DOHH2 (cell line): ENCODE data around the gene TPSAB1.
"Not testable (repeated sequence)": the region's sequence is repeated elsewhere in the genome, so short reads cannot be mapped to it uniquely, and the experiment has no call there.

Source experiments
- H3F3A ChIP-seq: fragments of 200-600 bp; sonication (generic), shearing (Covaris generic); 2 replicates; pipeline ENCODE4 v1.6.0; 2016; ENCODE audit warnings: antibody characterized with exemption, mild to moderate bottlenecking; ENCODE audit not compliant: control insufficient read depth, insufficient read depth
- H3K27ac ChIP-seq: fragments of 200-600 bp; sonication (generic); 2 replicates; pipeline ENCODE4 v1.5.1; 2014; ENCODE audit warnings: low read depth, mild to moderate bottlenecking, low read length, moderate library complexity
- H3K27me3 ChIP-seq: fragments of 200-600 bp; sonication (generic); 2 replicates; pipeline ENCODE4 v1.6.1; 2014; ENCODE audit warnings: mild to moderate bottlenecking, low read length, mixed read lengths; ENCODE audit not compliant: control insufficient read depth
- H3K36me3 ChIP-seq: fragments of 200-600 bp; sonication (generic); 2 replicates; pipeline ENCODE4 v1.6.1; 2014; ENCODE audit warnings: mild to moderate bottlenecking, low read length, moderate library complexity, mixed read lengths; ENCODE audit not compliant: control insufficient read depth
- H3K4me1 ChIP-seq: fragments of 200-600 bp; sonication (generic); 2 replicates; pipeline ENCODE4 v1.6.1; 2014; ENCODE audit warnings: mild to moderate bottlenecking, low read length, mixed read lengths; ENCODE audit not compliant: control insufficient read depth
- H3K4me2 ChIP-seq: fragments of 200-600 bp; sonication (generic); 2 replicates; pipeline ENCODE4 v1.6.0; 2014; ENCODE audit warnings: mild to moderate bottlenecking, low read length, moderate library complexity
- H3K4me3 ChIP-seq: fragments of 200-600 bp; sonication (generic); 2 replicates; pipeline ENCODE4 v1.5.1; 2014; ENCODE audit warnings: mild to moderate bottlenecking, low read length, mixed read lengths
- H3K79me2 ChIP-seq: fragments of 200-600 bp; sonication (generic); 2 replicates; pipeline ENCODE4 v1.6.1; 2014; ENCODE audit warnings: mild to moderate bottlenecking, low read length, mixed read lengths; ENCODE audit not compliant: control insufficient read depth
- H3K9me2 ChIP-seq: fragments of 200-600 bp; sonication (generic); replicated peaks from 2 replicates; pipeline ENCODE4 v1.6.1; 2014; ENCODE audit warnings: mild to moderate bottlenecking, low read length, mixed read lengths; ENCODE audit not compliant: control insufficient read depth
- H3K9me3 ChIP-seq: fragments of 200-600 bp; sonication (generic); 2 replicates; pipeline ENCODE4 v1.6.1; 2014; ENCODE audit warnings: antibody characterized with exemption, low read length, mixed read lengths; ENCODE audit not compliant: control insufficient read depth, insufficient read depth
- H4K20me1 ChIP-seq: fragments of 200-600 bp; sonication (generic); 2 replicates; pipeline ENCODE4 v1.6.0; 2014; ENCODE audit warnings: low read depth, mild to moderate bottlenecking, antibody characterized with exemption, low read length, moderate library complexity; ENCODE audit not compliant: control insufficient read depth, insufficient read depth
- EZH2phosphoT487 ChIP-seq: fragments of 200-600 bp; sonication (generic); IDR thresholded peaks from 2 replicates; pipeline ENCODE4 v1.6.1; 2017; ENCODE audit warnings: borderline replicate concordance, mild to moderate bottlenecking, antibody characterized with exemption, low read length, moderate library complexity, mixed read lengths
- TF ChIP-seq, protein P1 (sequence below): fragments of 200-600 bp; sonication (generic); IDR thresholded peaks from one replicate; pipeline ENCODE4 v1.5.1; 2014; ENCODE audit warnings: antibody characterized with exemption, mild to moderate bottlenecking, low read depth, low read length; ENCODE audit not compliant: poor library complexity, severe bottlenecking

TPSAB1 gene

DNA sequence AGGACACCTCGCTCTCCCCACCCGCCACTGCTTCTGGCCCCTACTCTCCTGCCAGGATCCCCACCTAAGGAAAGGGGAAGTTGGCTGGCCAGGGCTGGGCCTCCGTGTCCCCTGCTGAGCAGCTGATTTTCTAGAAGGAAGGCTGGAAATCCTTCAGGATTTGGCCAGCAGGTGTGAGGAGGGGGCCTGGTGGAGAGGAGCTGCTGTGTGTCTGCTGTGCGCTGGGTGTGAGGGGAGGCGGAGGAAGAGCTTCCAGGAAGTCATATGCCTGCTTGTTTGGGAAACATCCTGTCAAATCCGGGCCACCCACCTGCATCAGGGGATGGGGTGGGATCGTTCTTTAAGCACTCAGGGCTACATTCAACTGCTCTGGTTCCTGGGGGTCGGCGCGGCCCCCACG is 44.0 kb upstream of the TPSAB1 start:
- Histone ChIP-seq H3K4me2 (no peak overlapping the region), H3K9me3 (no peaks in the 10 kb centered on the region), H4K20me1 (no peaks in the 10 kb centered on the region), H3K4me3 (no peak overlapping the region), H3F3A (no peaks in the 10 kb centered on the region), H3K27me3 (no peaks in the 10 kb centered on the region), H3K4me1 (no peaks in the 10 kb centered on the region), H3K79me2 (no peaks in the 10 kb centered on the region), H3K36me3 (no peaks in the 10 kb centered on the region), H3K9me2 (no peaks in the 10 kb centered on the region), H3K27ac (no peak overlapping the region)
- TF ChIP-seq, protein P1, sequence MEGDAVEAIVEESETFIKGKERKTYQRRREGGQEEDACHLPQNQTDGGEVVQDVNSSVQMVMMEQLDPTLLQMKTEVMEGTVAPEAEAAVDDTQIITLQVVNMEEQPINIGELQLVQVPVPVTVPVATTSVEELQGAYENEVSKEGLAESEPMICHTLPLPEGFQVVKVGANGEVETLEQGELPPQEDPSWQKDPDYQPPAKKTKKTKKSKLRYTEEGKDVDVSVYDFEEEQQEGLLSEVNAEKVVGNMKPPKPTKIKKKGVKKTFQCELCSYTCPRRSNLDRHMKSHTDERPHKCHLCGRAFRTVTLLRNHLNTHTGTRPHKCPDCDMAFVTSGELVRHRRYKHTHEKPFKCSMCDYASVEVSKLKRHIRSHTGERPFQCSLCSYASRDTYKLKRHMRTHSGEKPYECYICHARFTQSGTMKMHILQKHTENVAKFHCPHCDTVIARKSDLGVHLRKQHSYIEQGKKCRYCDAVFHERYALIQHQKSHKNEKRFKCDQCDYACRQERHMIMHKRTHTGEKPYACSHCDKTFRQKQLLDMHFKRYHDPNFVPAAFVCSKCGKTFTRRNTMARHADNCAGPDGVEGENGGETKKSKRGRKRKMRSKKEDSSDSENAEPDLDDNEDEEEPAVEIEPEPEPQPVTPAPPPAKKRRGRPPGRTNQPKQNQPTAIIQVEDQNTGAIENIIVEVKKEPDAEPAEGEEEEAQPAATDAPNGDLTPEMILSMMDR, result no peak
- no peak for TF ChIP-seq EZH2phosphoT487

DNA sequence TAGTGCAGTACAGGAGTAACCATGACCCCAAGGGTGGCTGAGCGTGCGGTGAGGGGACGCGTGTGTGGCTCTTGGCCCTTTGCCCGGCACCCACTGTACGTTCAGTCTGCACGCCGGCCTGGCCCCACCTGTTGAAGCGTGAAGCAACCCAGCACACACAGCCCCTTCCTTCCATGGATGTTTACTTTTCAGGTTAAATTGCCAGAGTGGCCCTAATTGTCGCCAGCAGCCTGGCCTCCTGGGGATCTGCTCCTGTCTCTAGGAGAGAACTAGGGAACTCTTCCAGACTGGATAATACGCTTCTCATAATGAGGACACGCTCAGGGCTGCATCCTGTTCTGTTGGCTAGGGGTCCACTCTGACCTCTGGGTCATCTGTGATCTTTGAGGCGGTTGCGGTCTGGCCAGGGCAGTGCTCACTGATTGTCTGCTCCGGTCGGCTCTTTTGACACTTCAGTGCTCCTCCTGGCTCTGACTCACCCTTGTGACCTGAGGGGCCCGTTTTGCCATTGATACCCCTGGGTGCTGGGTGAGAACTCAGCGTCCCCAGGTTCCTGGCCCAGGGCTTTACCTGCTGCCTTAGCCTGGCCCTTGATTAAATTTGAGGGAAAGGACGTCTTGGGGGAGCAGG is 43.2 kb upstream of the TPSAB1 start:
- TF ChIP-seq, protein P1, result no peak
- no peak for TF ChIP-seq EZH2phosphoT487
- Histone ChIP-seq H3K9me3 (no peaks in the 10 kb centered on the region), H3K4me2 (no peak overlapping the region), H3K4me3 (no peak overlapping the region), H3K4me1 (no peaks in the 10 kb centered on the region), H3K79me2 (no peaks in the 10 kb centered on the region), H3K27ac (no peak overlapping the region), H3K36me3 (no peaks in the 10 kb centered on the region), H3F3A (no peaks in the 10 kb centered on the region), H3K9me2 (no peaks in the 10 kb centered on the region), H4K20me1 (no peaks in the 10 kb centered on the region), H3K27me3 (no peaks in the 10 kb centered on the region)

DNA sequence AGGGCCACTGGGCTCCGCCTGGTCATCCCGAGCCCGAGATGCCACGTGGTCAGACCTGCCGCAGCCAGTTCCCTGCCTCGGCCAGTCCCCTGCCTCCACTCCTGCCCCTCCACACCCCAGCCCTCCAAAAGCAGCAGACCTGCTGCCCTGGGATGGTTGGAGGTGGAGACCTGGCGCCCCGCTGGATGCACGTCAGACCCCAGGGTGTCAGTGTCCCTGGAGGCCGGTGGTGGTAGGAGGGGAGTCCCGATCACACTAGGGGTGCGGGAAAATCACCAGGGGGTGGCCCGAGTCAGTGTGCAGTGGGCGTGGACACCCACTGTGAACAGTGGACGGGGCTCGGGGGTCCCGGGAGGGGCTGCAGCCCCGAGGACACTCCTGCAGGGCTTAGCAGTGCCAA is 42.3 kb upstream of the TPSAB1 start:
- no peak overlapping the region for H3K27ac ChIP-seq
- no peaks in the 10 kb centered on the region for H3K4me1 ChIP-seq
- no peaks in the 10 kb centered on the region for H3K27me3 ChIP-seq
- H3K9me2 ChIP-seq, result no peaks in the 10 kb centered on the region
- no peaks in the 10 kb centered on the region for H3K36me3 ChIP-seq
- no peak overlapping the region for H3K4me3 ChIP-seq
- H3K4me2 ChIP-seq, result no peak overlapping the region
- TF ChIP-seq, protein P1, result no peak
- TF ChIP-seq EZH2phosphoT487, result no peak
- no peaks in the 10 kb centered on the region for H3K79me2 ChIP-seq
- no peaks in the 10 kb centered on the region for H3F3A ChIP-seq
- H4K20me1 ChIP-seq, result no peaks in the 10 kb centered on the region
- H3K9me3 ChIP-seq, result no peaks in the 10 kb centered on the region

DNA sequence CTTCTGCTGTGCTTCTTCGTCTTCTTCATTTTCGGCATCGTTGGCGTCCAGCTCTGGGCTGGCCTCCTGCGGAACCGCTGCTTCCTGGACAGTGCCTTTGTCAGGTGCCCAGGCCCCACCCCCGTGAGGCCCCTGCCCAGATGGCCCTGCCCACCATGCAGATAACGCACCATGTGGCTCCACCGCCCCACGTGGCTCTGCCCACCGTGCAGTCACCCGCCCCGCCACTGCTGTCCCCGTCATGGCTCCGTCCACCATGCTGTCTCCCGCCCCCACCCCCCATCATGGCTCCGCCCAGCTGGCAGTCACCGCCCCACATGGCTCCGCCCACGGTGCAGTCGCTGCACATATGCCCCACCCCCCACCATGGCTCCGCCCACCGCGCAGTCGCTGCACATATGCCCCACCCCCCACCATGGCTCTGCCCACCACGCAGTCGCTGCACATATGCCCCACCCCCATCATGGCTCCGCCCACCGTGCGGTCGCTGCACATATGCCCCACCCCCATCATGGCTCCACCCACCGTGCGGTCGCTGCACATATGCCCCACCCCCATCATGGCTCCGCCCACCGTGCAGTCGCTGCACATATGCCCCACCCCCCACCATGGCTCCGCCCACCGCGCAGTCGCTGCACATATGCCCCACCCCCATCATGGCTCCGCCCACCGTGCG is 41.7 kb upstream of the TPSAB1 start:
- H3K4me3 ChIP-seq, H3K9me3 ChIP-seq, H3K36me3 ChIP-seq, H3F3A ChIP-seq, H4K20me1 ChIP-seq, H3K9me2 ChIP-seq, H3K27me3 ChIP-seq, H3K79me2 ChIP-seq, H3K4me1 ChIP-seq, H3K4me2 ChIP-seq, H3K27ac ChIP-seq: not testable (repeated sequence)
